GM19397 (cell line): ENCODE results near the gene GET4.

Experiments used
- ATAC-seq: cut with Tn5 transposase; IDR thresholded peaks from one replicate; pipeline ENCODE4 v1.9.1; 2021; ENCODE audit warnings: mild to moderate bottlenecking, moderate library complexity; ENCODE audit not compliant: unreplicated experiment

Gene GET4

DNA sequence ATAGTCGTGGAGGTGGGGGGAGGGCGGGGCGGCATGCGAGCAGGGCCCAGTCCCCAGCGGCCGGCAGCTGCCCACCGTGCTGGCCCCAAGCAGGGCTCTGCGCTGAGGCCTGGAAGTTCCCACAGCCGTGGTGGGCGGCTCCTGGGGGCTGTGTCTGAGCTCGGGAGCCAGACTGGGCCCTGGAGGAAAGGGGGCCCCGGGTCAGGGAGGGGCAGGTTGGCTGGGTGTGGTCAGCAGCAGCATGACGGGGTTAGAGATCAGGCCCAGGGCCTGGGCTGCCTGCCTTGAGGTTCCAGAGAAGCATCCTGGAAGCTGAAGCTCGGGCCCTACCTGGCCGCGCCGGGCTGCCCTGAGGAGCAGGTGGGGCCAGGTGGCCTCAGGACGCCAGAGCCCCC, 22.1 kb downstream of the GET4 start:
- ATAC-seq = no peak

DNA sequence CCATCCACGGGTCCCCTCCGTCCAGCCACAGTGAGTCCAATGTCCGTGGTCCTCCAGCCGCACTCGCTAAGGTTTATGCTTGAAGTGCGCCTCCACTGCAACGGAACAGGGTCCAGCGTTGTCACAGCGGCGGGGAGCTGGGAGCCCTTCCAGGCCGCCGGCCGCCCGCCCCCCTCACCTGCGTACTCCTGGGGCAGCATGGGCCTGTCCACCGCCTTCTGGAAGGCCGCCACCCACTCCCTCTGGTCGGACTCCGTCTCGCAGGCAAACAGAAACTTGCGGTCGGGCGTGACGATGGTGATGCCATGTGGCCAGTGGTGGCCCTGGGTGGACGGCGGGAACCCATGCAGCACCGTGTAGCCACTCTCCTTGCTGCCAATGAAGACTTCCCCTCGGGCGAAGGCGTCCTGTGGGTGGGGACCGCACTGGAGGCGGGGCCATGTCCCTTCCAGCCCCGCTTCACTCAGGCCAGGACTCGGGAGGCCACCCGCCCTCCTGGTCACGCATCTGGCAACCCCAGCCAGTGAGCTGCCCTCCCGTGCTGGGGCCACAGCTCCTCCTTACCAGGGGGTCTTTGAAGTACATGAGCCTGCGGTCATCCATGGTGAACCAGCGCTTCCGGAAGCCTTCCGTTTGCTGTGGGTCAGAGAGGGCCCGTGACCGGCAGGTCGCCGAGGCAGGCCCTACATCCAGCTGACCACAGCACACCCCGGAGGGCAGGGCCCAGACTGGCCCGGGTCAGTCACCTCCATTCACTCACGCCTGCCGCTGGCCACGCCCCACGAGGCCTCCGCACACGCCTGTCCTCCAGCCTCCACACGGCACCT, 22.7 kb downstream of the GET4 start:
- ATAC-seq = no peak

DNA sequence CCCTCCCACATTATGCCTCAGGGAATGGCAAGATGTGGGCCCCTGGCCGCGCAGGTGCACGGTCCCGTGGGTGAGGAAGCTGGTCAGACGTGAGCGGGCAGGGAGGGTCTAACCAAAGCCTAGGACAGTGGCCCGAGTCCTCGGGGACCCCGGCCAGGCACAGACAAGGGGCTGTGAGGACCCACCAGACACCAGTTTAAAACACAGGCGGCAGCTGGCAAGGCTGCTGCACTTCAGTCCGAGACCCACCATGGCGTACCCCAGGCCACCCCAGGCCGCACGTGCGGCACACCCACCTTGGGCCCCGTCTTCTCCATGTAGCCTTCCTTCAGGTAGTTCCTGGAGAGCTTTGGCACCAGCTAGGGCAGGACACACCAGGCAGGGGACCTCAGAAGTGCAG, 23.5 kb downstream of the GET4 start:
- ATAC-seq = no peak

DNA sequence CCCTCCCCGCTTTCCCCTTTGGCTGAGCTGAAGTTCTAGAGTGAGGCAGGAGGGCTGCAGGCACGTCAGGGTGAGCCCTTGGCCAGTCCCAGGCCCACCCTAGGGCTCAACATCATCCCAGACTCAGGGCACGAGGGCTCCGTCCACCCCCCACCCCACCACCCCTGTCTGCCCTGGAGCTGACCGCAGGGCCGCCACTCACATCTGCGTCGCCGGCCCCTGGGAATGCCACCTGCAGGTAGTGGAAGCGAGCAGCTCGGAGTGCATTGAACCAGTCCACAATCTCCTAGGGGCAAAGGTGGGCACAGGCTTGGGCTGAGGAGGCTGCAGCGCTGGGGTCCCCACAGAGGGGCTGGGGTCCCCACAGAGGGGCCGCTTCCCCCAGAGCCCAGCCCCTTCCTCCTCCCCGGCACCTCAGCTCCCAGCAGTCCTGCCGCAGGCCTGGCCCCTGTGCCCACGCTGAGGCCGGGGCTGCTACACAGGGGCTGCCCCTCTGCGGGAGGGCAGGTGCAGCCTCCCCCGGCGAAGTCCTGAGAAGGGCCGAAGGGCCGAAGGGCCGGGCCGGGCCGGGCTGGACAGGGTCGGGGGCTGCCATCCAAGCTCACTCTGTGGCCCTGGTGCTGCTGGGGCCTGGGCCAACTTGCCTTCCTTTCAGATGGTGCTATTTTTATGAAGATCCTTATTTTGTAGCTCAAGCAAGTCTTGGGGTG, 24.1 kb downstream of the GET4 start:
- ATAC-seq = no peak

DNA sequence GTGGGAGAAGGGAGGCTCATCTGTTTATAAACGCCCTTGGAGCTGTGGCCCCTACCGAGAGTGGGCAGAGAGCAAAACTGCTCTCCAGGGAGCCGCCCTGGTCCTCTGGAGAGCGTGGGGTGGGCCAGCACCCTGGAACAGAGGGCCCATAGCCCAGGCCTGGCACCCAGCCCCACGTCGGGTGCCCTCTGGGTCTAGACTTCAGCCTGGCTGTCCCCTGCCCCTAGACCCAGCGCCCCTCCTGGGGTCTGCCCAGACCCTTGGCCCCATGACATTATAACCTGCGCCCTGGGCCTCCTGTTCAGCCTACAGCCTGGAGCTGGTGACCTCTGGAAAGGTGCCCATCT, 24.7 kb downstream of the GET4 start:
- ATAC-seq = no peak

DNA sequence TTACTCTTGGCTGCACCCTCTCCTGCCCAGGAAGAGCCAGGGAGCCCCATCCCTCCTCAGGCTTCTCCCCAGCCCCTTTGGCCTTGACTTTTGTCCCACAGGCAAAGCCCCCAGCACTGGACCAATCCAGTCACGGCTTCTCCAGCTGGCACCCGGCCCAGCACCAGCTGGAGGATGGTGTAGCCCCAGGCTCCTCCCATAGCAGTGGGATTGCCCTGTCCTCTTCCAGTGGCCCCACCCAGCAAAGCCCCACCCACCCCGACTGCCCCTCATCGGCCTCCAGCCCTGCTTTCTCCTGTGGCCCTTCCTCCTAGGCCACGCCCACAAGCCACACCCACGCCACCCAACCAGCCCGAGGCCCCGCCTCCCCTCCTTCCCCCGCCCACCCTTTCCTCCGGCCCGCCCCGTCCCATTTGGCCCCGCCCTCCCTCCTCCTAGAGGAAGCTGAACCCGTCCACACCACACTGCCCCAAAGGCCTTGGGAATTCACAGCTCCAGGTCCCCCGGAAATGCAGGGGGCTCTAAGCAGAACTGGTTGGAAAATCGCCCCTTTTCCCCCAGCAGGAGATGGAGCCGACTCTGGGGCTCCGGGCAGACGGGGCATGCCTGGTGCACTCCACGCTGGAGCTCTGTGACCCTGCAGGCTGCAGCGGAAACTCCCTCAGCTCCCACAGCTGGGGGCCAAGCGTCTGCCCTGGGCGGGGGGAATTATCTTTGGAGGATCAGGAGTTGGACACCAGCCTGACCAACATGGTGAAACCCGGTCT, 25.2 kb downstream of the GET4 start:
- no peak for ATAC-seq

DNA sequence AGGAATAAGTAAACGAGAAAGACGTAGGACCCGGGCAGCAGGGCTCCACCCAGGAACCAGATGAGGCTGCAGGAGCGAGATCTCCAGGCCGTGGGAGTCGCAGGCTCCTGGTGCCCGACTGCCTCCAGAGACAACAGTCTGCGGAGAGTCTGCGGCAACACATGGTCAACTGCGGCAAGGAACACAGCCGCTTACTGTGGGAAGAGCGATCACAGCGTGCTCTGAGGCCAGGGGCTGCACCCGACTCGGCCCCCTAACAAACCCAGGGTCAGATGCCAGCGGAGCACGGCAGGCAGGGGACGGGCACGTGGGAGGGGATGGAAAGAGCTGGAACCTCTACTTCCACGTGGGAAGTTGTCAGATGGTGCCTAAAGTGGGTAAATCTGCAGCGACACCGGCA, 26.6 kb downstream of the GET4 start:
- ATAC-seq = no peak

DNA sequence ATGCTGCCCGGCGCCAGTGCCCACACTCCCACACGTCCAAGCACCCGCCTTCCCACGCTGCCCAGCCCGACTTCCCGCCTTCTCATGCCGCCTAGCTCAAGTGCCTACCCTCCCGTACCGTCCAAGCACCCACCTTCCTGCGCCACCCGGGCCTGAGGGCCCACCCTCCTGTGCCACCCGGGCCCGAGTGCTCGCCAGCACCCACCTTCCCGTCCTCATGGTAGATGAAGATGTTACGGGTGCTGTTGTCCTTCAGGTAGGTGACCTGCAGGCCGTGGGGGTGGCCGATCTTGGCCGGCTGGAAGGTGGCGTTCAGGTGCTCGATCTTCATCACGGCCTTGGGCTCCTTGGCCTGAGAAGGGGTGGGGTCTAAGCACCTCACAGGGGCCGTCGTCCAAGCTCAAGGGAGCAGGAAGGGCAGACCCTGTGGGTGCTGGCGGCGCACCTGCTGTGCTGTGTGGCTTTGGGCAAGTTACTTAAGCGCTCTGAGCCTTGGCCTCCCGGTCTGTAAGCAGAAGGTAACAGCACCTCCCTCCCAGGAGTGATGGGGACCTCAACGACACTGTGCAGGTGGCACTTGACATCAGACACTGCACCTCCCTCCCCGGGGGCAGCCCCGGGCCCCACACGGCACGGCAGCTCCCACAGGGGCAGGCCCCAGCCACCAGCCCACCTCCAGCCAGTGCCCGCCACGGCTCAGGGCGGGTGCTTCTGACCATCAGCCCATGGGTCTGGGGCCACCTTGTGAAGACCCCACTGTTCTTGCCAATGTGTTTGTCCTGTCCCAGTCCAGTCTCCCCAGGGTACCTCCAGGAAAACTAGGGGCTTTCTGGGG, 27.8 kb downstream of the GET4 start:
- ATAC-seq = no peak

DNA sequence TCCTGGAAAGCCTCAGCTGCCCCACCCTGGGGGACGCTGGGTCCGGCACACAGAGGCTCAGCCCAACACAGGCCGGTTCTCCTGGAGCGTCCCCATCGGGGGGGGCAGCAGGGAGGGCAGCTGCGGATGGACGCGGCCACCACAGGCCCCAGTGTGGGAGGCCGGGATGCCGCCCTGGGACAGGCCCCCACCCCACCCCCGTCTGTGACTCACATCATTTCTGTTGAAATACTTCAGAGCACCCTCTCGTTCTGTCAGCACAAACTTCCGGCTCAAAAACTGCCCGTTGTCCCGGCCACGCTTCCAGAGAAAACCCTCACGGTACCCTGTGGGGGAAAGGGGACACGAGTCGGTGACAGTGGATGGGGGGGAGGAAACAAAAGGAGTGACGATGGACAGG, 28.5 kb downstream of the GET4 start:
- ATAC-seq = no peak

DNA sequence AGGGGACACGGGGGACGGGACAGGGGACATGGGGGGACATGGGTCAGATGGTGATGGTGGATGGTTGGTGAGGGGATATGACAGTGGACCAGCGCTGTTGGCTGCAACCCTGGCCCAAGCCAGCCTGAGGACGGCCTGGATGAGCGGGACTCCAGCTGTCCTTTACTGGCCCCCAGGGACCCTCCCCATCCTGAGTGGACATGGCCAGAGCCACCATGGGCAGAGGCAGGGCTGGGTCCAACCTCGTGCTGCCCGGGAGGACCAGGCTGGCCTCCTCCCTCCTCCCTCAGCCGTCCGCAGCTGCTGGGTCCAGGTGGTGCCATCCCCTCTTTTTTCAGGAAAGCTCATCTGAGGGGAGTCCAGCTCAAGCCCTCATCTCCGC, 30.4 kb downstream of the GET4 start:
- no peak for ATAC-seq

DNA sequence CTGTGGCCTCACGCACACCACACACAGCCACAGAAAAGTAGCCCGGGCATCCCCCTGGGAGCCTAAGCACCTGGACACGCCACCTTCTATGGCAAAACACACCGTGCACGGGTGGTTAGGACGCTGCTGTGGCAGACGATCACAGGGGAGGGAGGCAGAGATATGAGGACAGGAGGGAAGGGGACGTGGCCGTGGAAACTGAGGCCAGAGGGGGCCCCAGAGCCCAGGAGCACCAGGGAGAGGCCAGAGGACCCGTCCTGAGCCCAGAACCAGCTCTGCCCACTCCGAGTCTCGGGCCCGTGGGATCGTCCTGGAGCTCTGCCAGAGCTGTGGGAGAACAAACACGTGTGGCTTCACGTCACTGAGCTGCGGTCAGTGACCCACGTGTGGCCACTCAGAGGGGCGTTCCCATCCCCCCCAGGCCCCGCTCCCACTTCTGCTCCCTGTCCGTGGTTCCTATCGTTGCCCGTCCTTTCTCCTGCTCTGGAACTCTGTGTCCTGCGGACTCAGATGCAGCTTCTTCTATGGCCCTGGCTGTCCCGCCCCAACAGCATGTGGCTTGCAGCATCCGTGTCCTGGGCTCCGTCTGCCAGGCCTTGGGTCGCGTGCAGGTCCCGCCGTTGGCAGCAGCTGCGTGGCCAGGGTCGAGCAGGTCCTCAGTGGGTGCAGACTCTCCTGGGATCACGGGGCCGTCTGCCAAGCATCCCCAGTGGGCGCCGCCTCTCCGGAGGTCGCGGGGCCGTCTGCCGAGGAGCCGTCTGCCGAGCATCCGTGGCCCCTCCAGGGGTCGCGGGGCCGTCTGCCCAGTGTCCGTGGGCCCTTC, 31.0 kb downstream of the GET4 start:
- ATAC-seq = no peak

DNA sequence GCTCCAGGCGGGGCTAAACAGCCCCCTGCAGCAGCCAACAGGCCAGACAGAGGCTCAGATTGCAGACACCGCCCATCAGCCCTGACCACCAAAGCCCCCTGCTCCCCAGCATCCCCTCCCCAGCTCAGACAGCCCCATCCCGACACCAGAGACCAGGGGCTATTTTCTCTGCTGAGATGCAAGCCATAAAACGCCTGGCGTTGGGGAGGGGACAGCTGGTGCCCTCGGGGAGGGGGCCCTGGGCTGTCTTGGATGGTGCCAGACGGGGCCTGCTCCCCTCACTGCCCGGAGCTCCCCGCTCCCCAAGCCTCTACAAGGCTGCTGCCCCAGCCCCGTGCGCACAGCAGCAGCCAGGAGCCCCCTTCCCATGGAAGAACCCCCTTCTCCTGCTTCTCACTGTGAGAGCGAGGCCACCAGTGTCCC, 31.8 kb downstream of the GET4 start:
- no peak for ATAC-seq

DNA sequence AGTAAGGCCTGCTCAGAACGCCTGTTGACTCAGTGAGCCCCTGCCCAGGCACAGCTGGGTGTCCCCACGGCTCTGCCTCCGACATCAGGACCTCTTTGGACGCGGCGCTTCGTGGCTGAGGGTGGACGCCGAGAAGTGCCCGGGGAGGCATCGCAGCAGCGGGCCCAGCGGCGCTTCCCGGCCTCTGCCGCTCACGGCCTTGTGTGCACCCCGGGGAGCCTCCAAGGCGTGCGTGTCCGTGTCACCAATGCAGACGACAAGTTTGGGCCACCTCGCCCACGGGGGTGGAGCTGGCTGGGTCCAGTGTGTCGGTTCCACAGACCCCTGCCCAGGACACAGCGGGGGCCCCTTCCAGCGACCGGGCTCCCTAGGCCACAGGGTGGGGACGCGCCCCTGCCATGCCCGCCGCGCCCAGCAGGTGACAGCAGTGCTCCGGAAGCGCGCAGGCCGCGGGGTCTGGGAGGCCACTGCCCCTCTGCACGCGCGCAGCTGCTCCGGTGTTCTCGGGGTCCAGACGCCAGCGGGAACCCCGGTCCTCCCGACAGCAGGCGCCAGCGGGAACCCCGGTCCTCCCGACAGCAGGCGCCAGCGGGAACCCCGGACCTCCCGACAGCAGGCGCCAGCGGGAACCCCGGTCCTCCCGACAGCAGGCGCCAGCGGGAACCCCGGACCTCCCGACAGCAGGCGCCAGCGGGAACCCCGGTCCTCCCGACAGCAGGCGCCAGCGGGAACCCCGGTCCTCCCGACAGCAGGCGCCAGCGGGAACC, 32.4 kb downstream of the GET4 start:
- peak; percentile 66 for ATAC-seq

DNA sequence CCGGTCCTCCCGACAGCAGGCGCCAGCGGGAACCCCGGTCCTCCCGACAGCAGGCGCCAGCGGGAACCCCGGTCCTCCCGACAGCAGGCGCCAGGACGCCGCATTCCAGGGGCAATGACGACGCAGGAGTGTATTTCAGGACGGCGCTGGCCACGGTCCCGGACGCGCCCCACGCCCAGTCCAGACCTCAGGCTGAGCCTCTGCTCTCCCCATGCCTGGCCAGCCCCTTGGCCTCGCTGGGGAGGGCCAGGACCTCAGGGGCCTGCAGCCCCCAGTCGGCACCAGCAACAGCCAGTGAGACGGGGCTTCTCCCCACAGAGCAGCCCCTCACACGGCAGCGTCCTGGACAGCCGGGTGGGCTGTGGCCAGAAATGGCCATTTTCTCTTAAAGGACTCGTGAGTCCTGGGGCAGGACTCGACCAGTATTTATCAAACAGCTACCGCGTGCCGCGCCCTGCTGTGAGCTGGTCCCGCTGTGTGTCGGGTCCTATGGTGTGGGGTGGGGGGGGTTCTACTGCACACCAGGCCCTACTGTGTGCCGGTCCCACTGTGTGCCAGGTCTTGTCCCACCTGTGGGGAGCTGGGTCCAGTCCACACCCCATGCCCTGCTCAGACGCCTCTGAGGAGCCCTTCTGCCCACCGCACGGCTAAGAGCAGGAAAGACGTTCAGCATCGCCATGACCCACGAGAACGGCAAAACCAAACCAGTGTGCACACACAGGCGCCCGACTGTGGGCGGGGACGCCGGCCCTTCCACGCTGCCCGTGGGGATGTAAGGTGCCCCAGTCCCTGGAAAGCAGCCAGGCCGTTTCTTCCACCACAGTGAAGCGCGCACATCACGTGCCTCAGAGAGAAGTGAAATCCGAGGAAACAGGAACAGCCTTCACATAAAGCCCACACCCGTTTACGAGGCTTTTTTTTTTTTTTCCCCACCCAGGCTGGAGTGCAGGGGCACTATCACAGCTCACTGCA, 33.3 kb downstream of the GET4 start:
- no peak for ATAC-seq

DNA sequence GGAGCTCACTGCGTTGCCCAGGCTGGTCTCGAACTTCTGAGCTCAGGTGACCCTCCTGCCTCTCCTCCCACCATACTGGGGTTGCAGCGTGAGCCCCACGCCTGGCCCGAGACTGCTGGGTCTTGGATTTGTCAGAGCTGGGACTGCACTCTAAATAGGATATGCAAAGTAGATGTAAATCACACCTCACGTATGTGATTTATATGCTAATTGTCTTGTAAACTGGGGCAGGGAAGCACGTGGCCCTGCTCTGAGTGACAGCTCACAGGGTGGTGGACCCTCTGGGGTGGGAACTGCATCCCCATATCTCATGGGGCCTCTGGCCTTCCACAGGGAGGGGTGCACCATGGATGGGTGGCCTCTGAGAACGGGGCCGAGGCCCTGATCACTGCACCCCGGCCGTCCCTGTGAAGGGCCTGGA, 34.1 kb downstream of the GET4 start:
- no peak for ATAC-seq

DNA sequence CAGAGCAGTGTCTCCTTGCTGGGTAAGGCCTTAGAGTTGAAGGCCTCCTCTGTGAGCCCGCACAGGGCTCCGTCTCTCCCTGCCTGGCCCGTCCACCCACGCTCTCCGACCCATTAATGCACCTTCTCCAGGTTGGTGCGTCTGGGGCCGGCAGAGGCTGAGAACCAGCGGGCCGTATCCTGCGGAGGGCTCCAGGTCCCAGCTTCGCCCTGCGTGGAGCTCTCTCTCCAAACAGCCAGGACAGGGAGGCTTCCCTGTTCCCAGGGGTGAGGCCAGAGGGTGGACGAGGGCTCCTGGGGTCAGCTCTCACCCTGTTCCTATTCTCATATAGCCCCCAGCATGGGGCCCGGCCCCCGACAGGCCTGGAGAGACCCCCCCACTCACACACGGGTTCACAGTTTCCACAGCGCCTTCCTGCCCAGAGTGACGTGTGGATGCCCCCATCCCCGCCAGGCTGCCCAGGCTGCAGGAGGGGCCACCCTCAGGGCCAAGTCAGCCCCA, 34.6 kb downstream of the GET4 start:
- ATAC-seq = no peak

DNA sequence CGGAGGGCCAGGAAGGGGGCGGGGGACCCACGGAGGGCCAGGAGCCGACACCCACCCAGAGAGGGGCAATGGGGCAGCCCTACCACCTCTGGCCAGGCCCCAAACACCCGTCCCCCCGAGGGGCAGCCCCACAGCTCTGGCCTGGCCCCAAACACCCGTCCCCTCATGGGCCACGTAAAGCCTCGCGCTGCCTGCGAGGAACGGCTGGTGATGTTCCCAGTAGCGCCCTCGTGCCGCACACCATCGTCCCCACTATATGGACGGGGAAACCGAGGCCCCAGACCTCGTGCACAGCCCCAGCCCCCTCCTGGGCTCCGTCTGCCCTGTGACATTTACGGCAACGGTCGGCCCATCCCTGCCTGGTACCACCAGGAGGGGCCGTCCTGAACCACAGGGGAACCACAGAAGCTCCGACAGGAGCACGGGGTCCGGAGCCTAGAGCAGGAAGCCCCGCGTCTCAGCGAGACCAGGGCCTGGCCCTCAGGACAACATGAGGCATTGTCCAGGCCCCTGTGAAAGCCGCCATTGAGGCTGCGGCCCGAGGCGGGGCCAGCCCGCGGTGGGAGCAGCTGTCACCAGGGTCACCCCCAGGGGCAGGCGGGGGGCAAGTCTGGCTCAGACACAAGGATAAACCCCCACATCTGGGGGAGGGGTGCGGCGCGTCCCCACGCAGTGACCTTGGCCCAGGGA, 35.6 kb downstream of the GET4 start:
- no peak for ATAC-seq
